GM23338 (cell line): ENCODE data around the gene RGS7.
"Not testable (repeated sequence)": the region's sequence is repeated elsewhere in the genome, so short reads cannot be mapped to it uniquely, and the experiment has no call there.

ENCODE experiments used
- EZH2 ChIP-seq: fragments of 200-600 bp; sonication (generic); IDR thresholded peaks from one replicate; pipeline ENCODE4 v1.8.0; 2017; ENCODE audit warnings: antibody characterized with exemption, mild to moderate bottlenecking, low read depth; ENCODE audit not compliant: unreplicated experiment
- JUNB ChIP-seq: IDR thresholded peaks from one replicate; pipeline ENCODE4 v1.6.1; 2016; ENCODE audit warnings: antibody characterized with exemption; ENCODE audit not compliant: unreplicated experiment
- POLR2AphosphoS5 ChIP-seq: IDR thresholded peaks from 2 replicates; pipeline ENCODE4 v1.6.1; 2016; ENCODE audit warnings: antibody characterized with exemption, low read depth
- TF ChIP-seq, protein P1 (sequence below), 2 experiments: fragments of 200-600 bp in 1 of 2; sonication (generic) in 1 of 2; conservative IDR thresholded peaks; 2 replicates each; pipeline versions ENCODE4 v1.5.1 to v1.6.1; 2016 to 2017; ENCODE audit warnings: antibody characterized with exemption in 2 of 2, low read depth in 2 of 2, mild to moderate bottlenecking in 2 of 2, moderate library complexity in 1 of 2
- TF ChIP-seq, protein P2 (sequence below): fragments of 250-450 bp; sonication (Bioruptor Pico); IDR thresholded peaks from 2 replicates; pipeline ENCODE4 v1.5.0; 2020; ENCODE audit warnings: mild to moderate bottlenecking, moderate library complexity
- TF ChIP-seq, protein P3 (sequence below): IDR thresholded peaks from 2 replicates; pipeline ENCODE4 v1.6.1; 2016; ENCODE audit warnings: antibody characterized with exemption

DNA sequence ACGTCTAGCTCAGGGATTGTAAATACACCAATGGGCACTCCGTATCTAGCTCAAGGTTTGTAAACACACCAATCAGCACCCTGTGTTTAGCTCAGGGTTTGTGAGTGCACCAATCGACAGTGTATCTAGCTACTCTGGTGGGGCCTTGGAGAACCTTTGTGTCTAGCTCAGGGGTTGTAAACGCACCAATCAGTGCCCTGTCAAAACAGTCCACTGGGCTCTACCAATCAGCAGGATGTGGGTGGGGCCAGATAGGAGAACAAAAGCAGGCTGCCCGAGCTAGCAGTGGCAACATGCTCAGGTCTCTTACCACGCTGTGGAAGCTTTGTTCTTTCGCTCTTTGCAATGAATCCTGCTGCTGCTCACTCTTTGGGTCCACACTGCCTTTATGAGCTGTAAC, 593.9 kb downstream of the RGS7 start:
- not testable (repeated sequence) for TF ChIP-seq POLR2AphosphoS5, EZH2, JUNB
- TF ChIP-seq, protein P1, sequence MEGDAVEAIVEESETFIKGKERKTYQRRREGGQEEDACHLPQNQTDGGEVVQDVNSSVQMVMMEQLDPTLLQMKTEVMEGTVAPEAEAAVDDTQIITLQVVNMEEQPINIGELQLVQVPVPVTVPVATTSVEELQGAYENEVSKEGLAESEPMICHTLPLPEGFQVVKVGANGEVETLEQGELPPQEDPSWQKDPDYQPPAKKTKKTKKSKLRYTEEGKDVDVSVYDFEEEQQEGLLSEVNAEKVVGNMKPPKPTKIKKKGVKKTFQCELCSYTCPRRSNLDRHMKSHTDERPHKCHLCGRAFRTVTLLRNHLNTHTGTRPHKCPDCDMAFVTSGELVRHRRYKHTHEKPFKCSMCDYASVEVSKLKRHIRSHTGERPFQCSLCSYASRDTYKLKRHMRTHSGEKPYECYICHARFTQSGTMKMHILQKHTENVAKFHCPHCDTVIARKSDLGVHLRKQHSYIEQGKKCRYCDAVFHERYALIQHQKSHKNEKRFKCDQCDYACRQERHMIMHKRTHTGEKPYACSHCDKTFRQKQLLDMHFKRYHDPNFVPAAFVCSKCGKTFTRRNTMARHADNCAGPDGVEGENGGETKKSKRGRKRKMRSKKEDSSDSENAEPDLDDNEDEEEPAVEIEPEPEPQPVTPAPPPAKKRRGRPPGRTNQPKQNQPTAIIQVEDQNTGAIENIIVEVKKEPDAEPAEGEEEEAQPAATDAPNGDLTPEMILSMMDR (conservative IDR thresholded peaks at IDR 0.05; ENCODE audit: low read depth in 2 of 2) = not testable (repeated sequence)
- TF ChIP-seq, protein P2, sequence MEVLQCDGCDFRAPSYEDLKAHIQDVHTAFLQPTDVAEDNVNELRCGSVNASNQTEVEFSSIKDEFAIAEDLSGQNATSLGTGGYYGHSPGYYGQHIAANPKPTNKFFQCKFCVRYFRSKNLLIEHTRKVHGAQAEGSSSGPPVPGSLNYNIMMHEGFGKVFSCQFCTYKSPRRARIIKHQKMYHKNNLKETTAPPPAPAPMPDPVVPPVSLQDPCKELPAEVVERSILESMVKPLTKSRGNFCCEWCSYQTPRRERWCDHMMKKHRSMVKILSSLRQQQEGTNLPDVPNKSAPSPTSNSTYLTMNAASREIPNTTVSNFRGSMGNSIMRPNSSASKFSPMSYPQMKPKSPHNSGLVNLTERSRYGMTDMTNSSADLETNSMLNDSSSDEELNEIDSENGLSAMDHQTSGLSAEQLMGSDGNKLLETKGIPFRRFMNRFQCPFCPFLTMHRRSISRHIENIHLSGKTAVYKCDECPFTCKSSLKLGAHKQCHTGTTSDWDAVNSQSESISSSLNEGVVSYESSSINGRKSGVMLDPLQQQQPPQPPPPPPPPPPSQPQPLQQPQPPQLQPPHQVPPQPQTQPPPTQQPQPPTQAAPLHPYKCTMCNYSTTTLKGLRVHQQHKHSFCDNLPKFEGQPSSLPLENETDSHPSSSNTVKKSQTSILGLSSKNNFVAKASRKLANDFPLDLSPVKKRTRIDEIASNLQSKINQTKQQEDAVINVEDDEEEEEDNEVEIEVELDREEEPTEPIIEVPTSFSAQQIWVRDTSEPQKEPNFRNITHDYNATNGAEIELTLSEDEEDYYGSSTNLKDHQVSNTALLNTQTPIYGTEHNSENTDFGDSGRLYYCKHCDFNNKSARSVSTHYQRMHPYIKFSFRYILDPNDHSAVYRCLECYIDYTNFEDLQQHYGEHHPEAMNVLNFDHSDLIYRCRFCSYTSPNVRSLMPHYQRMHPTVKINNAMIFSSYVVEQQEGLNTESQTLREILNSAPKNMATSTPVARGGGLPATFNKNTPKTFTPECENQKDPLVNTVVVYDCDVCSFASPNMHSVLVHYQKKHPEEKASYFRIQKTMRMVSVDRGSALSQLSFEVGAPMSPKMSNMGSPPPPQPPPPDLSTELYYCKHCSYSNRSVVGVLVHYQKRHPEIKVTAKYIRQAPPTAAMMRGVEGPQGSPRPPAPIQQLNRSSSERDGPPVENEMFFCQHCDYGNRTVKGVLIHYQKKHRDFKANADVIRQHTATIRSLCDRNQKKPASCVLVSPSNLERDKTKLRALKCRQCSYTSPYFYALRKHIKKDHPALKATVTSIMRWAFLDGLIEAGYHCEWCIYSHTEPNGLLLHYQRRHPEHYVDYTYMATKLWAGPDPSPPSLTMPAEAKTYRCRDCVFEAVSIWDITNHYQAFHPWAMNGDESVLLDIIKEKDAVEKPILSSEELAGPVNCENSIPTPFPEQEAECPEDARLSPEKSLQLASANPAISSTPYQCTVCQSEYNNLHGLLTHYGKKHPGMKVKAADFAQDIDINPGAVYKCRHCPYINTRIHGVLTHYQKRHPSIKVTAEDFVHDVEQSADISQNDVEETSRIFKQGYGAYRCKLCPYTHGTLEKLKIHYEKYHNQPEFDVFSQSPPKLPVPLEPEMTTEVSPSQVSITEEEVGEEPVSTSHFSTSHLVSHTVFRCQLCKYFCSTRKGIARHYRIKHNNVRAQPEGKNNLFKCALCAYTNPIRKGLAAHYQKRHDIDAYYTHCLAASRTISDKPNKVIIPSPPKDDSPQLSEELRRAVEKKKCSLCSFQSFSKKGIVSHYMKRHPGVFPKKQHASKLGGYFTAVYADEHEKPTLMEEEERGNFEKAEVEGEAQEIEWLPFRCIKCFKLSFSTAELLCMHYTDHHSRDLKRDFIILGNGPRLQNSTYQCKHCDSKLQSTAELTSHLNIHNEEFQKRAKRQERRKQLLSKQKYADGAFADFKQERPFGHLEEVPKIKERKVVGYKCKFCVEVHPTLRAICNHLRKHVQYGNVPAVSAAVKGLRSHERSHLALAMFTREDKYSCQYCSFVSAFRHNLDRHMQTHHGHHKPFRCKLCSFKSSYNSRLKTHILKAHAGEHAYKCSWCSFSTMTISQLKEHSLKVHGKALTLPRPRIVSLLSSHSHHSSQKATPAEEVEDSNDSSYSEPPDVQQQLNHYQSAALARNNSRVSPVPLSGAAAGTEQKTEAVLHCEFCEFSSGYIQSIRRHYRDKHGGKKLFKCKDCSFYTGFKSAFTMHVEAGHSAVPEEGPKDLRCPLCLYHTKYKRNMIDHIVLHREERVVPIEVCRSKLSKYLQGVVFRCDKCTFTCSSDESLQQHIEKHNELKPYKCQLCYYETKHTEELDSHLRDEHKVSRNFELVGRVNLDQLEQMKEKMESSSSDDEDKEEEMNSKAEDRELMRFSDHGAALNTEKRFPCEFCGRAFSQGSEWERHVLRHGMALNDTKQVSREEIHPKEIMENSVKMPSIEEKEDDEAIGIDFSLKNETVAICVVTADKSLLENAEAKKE = not testable (repeated sequence)
- TF ChIP-seq, protein P3, sequence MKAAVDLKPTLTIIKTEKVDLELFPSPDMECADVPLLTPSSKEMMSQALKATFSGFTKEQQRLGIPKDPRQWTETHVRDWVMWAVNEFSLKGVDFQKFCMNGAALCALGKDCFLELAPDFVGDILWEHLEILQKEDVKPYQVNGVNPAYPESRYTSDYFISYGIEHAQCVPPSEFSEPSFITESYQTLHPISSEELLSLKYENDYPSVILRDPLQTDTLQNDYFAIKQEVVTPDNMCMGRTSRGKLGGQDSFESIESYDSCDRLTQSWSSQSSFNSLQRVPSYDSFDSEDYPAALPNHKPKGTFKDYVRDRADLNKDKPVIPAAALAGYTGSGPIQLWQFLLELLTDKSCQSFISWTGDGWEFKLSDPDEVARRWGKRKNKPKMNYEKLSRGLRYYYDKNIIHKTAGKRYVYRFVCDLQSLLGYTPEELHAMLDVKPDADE = not testable (repeated sequence)
